Activated naive CD4-positive, alpha-beta T cell treated with anti-CD3 and anti-CD28 coated beads, Interleukin-2, amount 10 ng/mL, durations not matched to agents 7 days and 5 days (primary cell): ENCODE results near the gene CATSPER1.

ENCODE experiments used
- CTCF ChIA-PET: fragments of 350-600 bp; sonication (Branson Sonifier 250); formaldehyde crosslinking; loops from one replicate; lab custom pipeline; 2021; ENCODE audit warnings: antibody characterized with exemption; lab: Charles Lee
- DNase-seq: peaks from one replicate; pipeline ENCODE4 v3.0.0-alpha.2; 2020
- H3K27ac Mint-ChIP-seq: one replicate; pipeline ENCODE4 v1.8.0; 2021; ENCODE audit warnings: mild to moderate bottlenecking, moderate library complexity, mixed read lengths
- H3K27me3 Mint-ChIP-seq: one replicate; pipeline ENCODE4 v1.8.0; 2021; ENCODE audit warnings: mild to moderate bottlenecking, mixed read lengths
- H3K36me3 Mint-ChIP-seq: one replicate; pipeline ENCODE4 v1.8.0; 2021; ENCODE audit warnings: mixed read lengths
- H3K4me1 Mint-ChIP-seq: one replicate; pipeline ENCODE4 v1.8.0; 2021; ENCODE audit warnings: mixed read lengths
- H3K4me3 Mint-ChIP-seq: one replicate; pipeline ENCODE4 v1.8.0; 2021; ENCODE audit warnings: mild to moderate bottlenecking, moderate library complexity, mixed read lengths
- H3K9me3 Mint-ChIP-seq: one replicate; pipeline ENCODE4 v1.8.0; 2021; ENCODE audit warnings: mixed read lengths

CATSPER1 gene

GRCh38 chr11:66064571-66064970, 38.3 kb upstream of the CATSPER1 start:
- no peak overlapping the region for H3K27ac Mint-ChIP-seq
- H3K4me1 Mint-ChIP-seq: peaks cover 51% of the 10 kb centered on the region
- DNase-seq: no peak
- H3K9me3 Mint-ChIP-seq: no peaks in the 10 kb centered on the region
- no peak overlapping the region for H3K4me3 Mint-ChIP-seq
- CTCF ChIA-PET: no interaction called here
- H3K27me3 Mint-ChIP-seq: no peaks in the 10 kb centered on the region
- peaks cover 79% of the 10 kb centered on the region for H3K36me3 Mint-ChIP-seq

DNA sequence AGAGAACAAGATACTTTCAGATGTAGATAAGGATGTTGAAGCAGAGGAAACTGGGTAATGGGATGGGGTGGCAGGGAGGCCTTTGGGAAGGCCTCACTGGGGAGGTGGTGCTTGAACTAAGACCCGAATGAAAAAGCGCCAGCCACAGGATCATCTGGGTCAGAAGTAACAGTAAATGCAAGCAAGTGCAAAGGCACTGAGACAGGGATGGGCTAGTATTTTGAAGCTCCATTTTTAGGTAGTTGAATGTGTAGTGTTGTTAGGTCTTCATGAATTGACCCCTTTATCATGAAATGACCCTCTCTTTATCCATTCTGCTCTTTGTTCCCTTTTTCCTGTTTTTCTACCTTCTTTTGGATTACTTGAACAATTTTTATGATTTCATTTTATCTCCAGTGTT, 37.6 kb upstream of the CATSPER1 start:
- Mint-ChIP-seq H3K36me3 (peaks cover 81% of the 10 kb centered on the region), H3K27ac (no peak overlapping the region)

GRCh38 chr11:66062408-66062807, 36.1 kb upstream of the CATSPER1 start:
- H3K36me3 Mint-ChIP-seq: peaks cover 79% of the 10 kb centered on the region
- H3K4me3 Mint-ChIP-seq: no peak overlapping the region
- no peak for DNase-seq
- H3K27ac Mint-ChIP-seq: no peak overlapping the region
- H3K4me1 Mint-ChIP-seq: peaks cover 32% of the 10 kb centered on the region
- H3K9me3 Mint-ChIP-seq: no peaks in the 10 kb centered on the region
- no peaks in the 10 kb centered on the region for H3K27me3 Mint-ChIP-seq
- CTCF ChIA-PET: interaction anchor here (0.8 to 1.5 kb wide), 3 partner anchors 15 to 73 kb away, joined by 3 to 4 read pairs (median 4); no protein-coding TSS in a partner anchor

More for the DNA sequence above, 37.6 kb upstream of the CATSPER1 start:
- CTCF ChIA-PET: interaction anchor here (1.2 kb wide), 2 partner anchors 19 to 73 kb away, joined by 3 to 4 read pairs; no protein-coding TSS in a partner anchor
- no peaks in the 10 kb centered on the region for H3K27me3 Mint-ChIP-seq
- DNase-seq: peak; percentile 0
- no peak overlapping the region for H3K4me3 Mint-ChIP-seq
- H3K9me3 Mint-ChIP-seq: no peaks in the 10 kb centered on the region
- H3K4me1 Mint-ChIP-seq: peaks cover 44% of the 10 kb centered on the region

- peak overlapping the region; percentile 50 for H3K27ac Mint-ChIP-seq
- H3K4me3 Mint-ChIP-seq: no peak overlapping the region
- peaks cover 73% of the 10 kb centered on the region for H3K36me3 Mint-ChIP-seq
- CTCF ChIA-PET: no interaction called here
- H3K4me1 Mint-ChIP-seq: peaks cover 20% of the 10 kb centered on the region
- no peak for DNase-seq
- no peaks in the 10 kb centered on the region for H3K9me3 Mint-ChIP-seq
- H3K27me3 Mint-ChIP-seq: no peaks in the 10 kb centered on the region
Measured at GRCh38 chr11:66061268-66061667, 35.0 kb upstream of the CATSPER1 start.

DNA sequence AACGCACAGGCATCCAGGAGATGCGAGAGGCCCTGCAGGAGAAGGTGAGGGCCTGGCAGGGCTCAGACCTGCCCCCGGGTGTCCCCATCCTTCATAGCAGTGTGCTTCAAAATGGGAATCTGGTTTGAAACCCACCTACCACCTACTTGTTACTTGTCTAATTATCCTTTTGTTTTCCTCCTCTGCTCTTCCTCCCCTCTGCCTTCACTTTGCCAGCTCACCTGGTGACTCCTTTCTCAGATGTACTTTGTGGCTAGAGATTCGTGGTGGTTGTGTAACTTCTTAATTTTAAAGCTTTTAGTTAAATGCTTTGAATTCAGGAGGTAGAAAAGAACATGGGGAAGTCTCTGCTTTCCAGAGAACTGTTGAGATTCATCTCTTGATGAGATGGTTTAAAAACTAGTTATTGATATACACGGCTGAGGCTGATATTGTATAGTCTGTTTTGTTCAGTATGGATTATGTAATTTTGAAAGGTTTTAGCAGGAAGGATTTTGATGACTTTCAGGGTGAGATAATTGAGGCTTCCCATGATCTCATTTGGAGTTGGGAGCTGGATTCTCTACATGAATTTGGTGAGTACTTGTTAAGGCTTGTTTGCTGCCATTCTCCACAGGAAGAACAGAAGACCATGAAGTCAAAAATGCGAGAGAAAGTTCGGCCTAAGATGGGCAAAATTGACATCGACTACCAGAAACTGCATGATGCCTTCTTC, 33.8 kb upstream of the CATSPER1 start:
- peaks cover 73% of the 10 kb centered on the region for H3K36me3 Mint-ChIP-seq
- no peak for DNase-seq
- H3K27me3 Mint-ChIP-seq: no peaks in the 10 kb centered on the region
- CTCF ChIA-PET: interaction anchor here (0.7 to 2.0 kb wide), 2 partner anchors 73 to 950 kb away, joined by 3 to 5 read pairs; no protein-coding TSS in a partner anchor
- no peaks in the 10 kb centered on the region for H3K9me3 Mint-ChIP-seq
- no peak overlapping the region for H3K27ac Mint-ChIP-seq
- H3K4me3 Mint-ChIP-seq: no peak overlapping the region
- H3K4me1 Mint-ChIP-seq: peaks cover 18% of the 10 kb centered on the region

DNA sequence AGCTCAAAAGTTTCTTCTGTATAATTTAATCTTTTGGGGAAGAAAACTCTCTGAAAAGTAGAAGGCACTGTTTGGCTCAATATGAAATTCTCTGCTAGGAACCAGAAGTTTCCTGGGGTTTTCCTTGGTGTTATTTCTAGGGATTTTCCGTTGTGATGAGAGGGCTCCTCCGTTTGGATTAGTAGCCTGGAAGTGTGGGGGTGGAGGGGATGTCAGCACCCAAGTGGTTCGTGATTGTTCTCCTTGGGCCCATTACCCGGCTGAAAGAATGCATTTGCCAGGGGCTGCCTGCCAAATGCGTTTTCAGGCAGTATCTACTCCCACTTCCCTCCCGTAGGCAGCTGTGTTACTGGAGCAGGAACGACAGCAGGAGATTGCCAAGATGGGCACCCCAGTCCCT, 30.2 kb upstream of the CATSPER1 start:
- no peaks in the 10 kb centered on the region for H3K27me3 Mint-ChIP-seq
- no peak overlapping the region for H3K4me3 Mint-ChIP-seq
- CTCF ChIA-PET: interaction anchor here (1.6 to 5.9 kb wide), 2 partner anchors 12 kb away, joined by 6 to 48 read pairs; partner anchors contain the start of gene PACS1
- H3K9me3 Mint-ChIP-seq: no peaks in the 10 kb centered on the region
- H3K36me3 Mint-ChIP-seq: peaks cover 67% of the 10 kb centered on the region
- DNase-seq: no peak
- H3K4me1 Mint-ChIP-seq: peaks cover 30% of the 10 kb centered on the region
- H3K27ac Mint-ChIP-seq: no peak overlapping the region

GRCh38 chr11:66055021-66055420, 28.7 kb upstream of the CATSPER1 start:
- Mint-ChIP-seq H3K27me3 (no peaks in the 10 kb centered on the region), H3K9me3 (no peaks in the 10 kb centered on the region), H3K36me3 (peaks cover 54% of the 10 kb centered on the region), H3K27ac (no peak overlapping the region), H3K4me3 (no peak overlapping the region), H3K4me1 (peaks cover 36% of the 10 kb centered on the region)
- no peak for DNase-seq
- CTCF ChIA-PET: interaction anchor here (1.6 to 5.9 kb wide), 3 partner anchors 10 to 32 kb away, joined by 6 to 48 read pairs (median 6); partner anchors contain the start of gene PACS1

DNA sequence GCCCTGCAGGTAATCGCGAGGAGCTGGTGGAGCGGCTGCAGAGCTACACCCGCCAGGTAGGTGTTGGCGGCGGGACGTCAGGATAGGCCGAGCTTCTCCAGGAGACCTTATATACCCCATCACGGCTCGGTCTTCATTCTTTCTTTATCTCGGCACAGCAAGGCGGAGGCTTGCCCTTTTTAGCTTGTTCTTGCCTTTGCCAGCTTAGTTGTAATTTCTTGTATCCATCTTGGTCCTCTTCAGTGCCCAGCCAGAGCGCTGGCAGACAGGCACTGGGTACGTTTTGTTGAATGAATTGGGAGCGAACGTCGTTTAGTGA, 26.3 kb upstream of the CATSPER1 start:
- Mint-ChIP-seq H3K27ac (peak overlapping the region; percentile 95), H3K4me3 (peak overlapping the region; percentile 93), H3K27me3 (peaks cover 20% of the 10 kb centered on the region), H3K36me3 (peaks cover 35% of the 10 kb centered on the region), H3K4me1 (peaks cover 48% of the 10 kb centered on the region), H3K9me3 (no peaks in the 10 kb centered on the region)
- CTCF ChIA-PET: interaction anchor here (1.2 to 5.9 kb wide), 5 partner anchors 7 to 81 kb away, joined by 3 to 48 read pairs (median 3); partner anchors contain the start of genes CST6 and PACS1
- DNase-seq: no peak

- H3K27me3 Mint-ChIP-seq: peaks cover 27% of the 10 kb centered on the region
- CTCF ChIA-PET: interaction anchor here (1.1 to 5.9 kb wide), 5 partner anchors 8 to 83 kb away, joined by 3 to 48 read pairs (median 3); partner anchors contain the start of genes CST6 and PACS1
- peak within 1 kb of the TSS; percentile 95 for H3K27ac Mint-ChIP-seq
- H3K9me3 Mint-ChIP-seq: no peaks in the 10 kb centered on the region
- H3K4me1 Mint-ChIP-seq: peaks cover 48% of the 10 kb centered on the region
- peak within 1 kb of the TSS; percentile 93 for H3K4me3 Mint-ChIP-seq
- peak; percentile 98 for DNase-seq
- peaks cover 29% of the 10 kb centered on the region for H3K36me3 Mint-ChIP-seq
Measured at GRCh38 chr11:66051766-66052663, 25.7 kb upstream of the CATSPER1 start, which contains the start of gene SF3B2. Gene SF3B2, plus strand, starts transcription at chr11:66052364. Its CDS starts 21 bp downstream, at chr11:66052385.

GRCh38 chr11:66051371-66051765, 25.1 kb upstream of the CATSPER1 start:
- peak overlapping the region; percentile 79 for H3K27ac Mint-ChIP-seq
- H3K4me1 Mint-ChIP-seq: peaks cover 48% of the 10 kb centered on the region
- H3K4me3 Mint-ChIP-seq: peak overlapping the region; percentile 93
- peaks cover 28% of the 10 kb centered on the region for H3K36me3 Mint-ChIP-seq
- no peaks in the 10 kb centered on the region for H3K9me3 Mint-ChIP-seq
- peaks cover 33% of the 10 kb centered on the region for H3K27me3 Mint-ChIP-seq
- no peak for DNase-seq
- CTCF ChIA-PET: interaction anchor here (1.1 to 5.9 kb wide), 2 partner anchors 17 to 84 kb away, joined by 3 to 48 read pairs; partner anchors contain the start of gene PACS1

- peaks cover 38% of the 10 kb centered on the region for H3K27me3 Mint-ChIP-seq
- H3K4me3 Mint-ChIP-seq: peak overlapping the region; percentile 93
- H3K36me3 Mint-ChIP-seq: peaks cover 26% of the 10 kb centered on the region
- peaks cover 48% of the 10 kb centered on the region for H3K4me1 Mint-ChIP-seq
- CTCF ChIA-PET: interaction anchor here (1.1 to 5.9 kb wide), 2 partner anchors 18 to 85 kb away, joined by 3 to 48 read pairs; partner anchors contain the start of gene PACS1
- H3K27ac Mint-ChIP-seq: peak overlapping the region; percentile 79
- H3K9me3 Mint-ChIP-seq: no peaks in the 10 kb centered on the region
- DNase-seq: no peak
Measured at GRCh38 chr11:66050581-66051231, 24.4 kb upstream of the CATSPER1 start.

DNA sequence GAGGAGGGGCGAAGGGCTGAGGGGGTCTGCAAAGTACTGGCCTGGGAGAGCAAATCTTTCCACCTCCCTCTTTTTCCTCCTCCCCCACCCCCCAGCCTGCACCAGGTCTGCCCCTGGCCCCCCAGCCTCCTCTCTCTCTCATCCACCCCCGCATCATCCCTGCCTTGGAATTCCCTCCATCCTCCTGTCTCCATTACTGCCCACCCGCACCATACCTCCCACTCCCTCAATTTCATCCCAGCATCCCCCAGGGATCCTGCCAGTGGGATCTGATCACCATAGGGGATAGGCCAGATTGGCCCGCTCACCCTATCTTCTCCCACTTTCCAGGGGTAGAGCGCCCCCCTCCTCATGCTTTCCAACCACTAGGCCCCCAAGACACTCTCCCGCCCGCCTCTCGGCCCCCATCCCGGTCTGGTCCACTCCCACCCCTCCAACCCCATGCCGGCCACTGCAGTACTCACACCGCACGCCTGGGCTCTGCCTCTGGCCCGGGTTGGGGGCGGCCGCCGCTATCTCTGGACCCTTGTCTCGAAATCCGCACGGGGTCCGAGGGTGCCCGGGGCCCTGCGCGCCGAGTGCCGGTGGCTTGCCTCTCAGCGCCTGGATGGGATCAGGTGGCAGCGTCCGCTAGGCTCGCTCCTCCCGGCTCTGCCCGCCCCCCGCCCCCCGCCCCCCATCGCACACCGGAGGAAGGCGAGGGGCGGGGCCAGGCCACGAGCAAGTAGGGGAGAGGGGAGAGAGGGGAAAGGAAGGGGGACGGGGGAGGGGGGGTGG, 22.5 kb upstream of the CATSPER1 start, which contains the start of gene GAL3ST3:
GAL3ST3 (minus strand) TSS at position 615 of the 777 bp plus-strand sequence. CDS start 3,746 bp downstream, outside the sequence.
- H3K9me3 Mint-ChIP-seq: no peaks in the 10 kb centered on the region
- CTCF ChIA-PET: no interaction called here
- peaks cover 51% of the 10 kb centered on the region for H3K27me3 Mint-ChIP-seq

More for the DNA sequence above, 22.5 kb upstream of the CATSPER1 start, which contains the start of gene GAL3ST3:
- Mint-ChIP-seq H3K36me3 (peaks cover 15% of the 10 kb centered on the region), H3K27ac (peak within 1 kb of the TSS; percentile 9), H3K4me3 (no peak within 1 kb of the TSS), H3K4me1 (peaks cover 51% of the 10 kb centered on the region)
- DNase-seq: peak; percentile 35
